Measurements from ENCODE around the gene SND1.
"Not testable (repeated sequence)": the region's sequence is repeated elsewhere in the genome, so short reads cannot be mapped to it uniquely, and the experiment has no call there.

Gene SND1

GRCh38 chr7:127900732-127901685 is 249.0 kb downstream of the SND1 start:
- in situ Hi-C loops (cut with MboI; ENCODE audit: low sequenced_read_pairs): no loop called here

- in situ Hi-C loops (cut with MboI; ENCODE audit: low sequenced_read_pairs): no loop called here
These were observed 250.1 kb downstream of the SND1 start for GRCh38 chr7:127901895-127902703.

- in situ Hi-C loops (cut with MboI; ENCODE audit: low sequenced_read_pairs): not testable (repeated sequence)
These were observed 250.8 kb downstream of the SND1 start for GRCh38 chr7:127902753-127903152.

- in situ Hi-C loops (cut with MboI; ENCODE audit: low sequenced_read_pairs): no loop called here
These were observed 252.1 kb downstream of the SND1 start for GRCh38 chr7:127903892-127904669.

- in situ Hi-C loops (cut with MboI; ENCODE audit: low sequenced_read_pairs): no loop called here
These were observed 252.6 kb downstream of the SND1 start for GRCh38 chr7:127904670-127904985.

- in situ Hi-C loops (cut with MboI; ENCODE audit: low sequenced_read_pairs): no loop called here
These were observed 253.0 kb downstream of the SND1 start for GRCh38 chr7:127905021-127905420.

GRCh38 chr7:127905491-127906330 is 253.7 kb downstream of the SND1 start:
- in situ Hi-C loops (cut with MboI; ENCODE audit: low sequenced_read_pairs): no loop called here

- in situ Hi-C loops (cut with MboI; ENCODE audit: low sequenced_read_pairs): no loop called here
These were observed 255.4 kb downstream of the SND1 start for GRCh38 chr7:127907110-127908040.

- in situ Hi-C loops (cut with MboI; ENCODE audit: low sequenced_read_pairs): no loop called here
These were observed 256.6 kb downstream of the SND1 start for GRCh38 chr7:127908430-127909258.

GRCh38 chr7:127909424-127910152 is 257.6 kb downstream of the SND1 start:
- in situ Hi-C loops (cut with MboI; ENCODE audit: low sequenced_read_pairs): no loop called here

GRCh38 chr7:127910670-127911069 is 258.7 kb downstream of the SND1 start:
- in situ Hi-C loops (cut with MboI; ENCODE audit: low sequenced_read_pairs): no loop called here

GRCh38 chr7:127911968-127912511 is 260.0 kb downstream of the SND1 start:
- in situ Hi-C loops (cut with MboI; ENCODE audit: low sequenced_read_pairs): no loop called here

- in situ Hi-C loops (cut with MboI; ENCODE audit: low sequenced_read_pairs): no loop called here
These were observed 260.9 kb downstream of the SND1 start for GRCh38 chr7:127912901-127913300.

GRCh38 chr7:127913686-127914085 is 261.7 kb downstream of the SND1 start:
- in situ Hi-C loops (cut with MboI; ENCODE audit: low sequenced_read_pairs): no loop called here

- in situ Hi-C loops (cut with MboI; ENCODE audit: low sequenced_read_pairs): no loop called here
These were observed 262.7 kb downstream of the SND1 start for GRCh38 chr7:127914693-127915092.

- in situ Hi-C loops (cut with MboI; ENCODE audit: low sequenced_read_pairs): no loop called here
These were observed 264.7 kb downstream of the SND1 start for GRCh38 chr7:127916735-127917134.

- in situ Hi-C loops (cut with MboI; ENCODE audit: low sequenced_read_pairs): no loop called here
These were observed 266.1 kb downstream of the SND1 start for GRCh38 chr7:127918130-127918529.
